PFSK-1 (cell line): ENCODE data around the gene TM9SF1.

Experiments used
- FOXP2 ChIP-seq: optimal IDR thresholded peaks from 2 replicates; pipeline ENCODE3; 2011; ENCODE audit warnings: borderline replicate concordance, control low read depth, inconsistent platforms; ENCODE audit not compliant: insufficient read depth; ENCODE audit errors: extremely low read length, extremely low read depth
- POLR2AphosphoS5 ChIP-seq: IDR thresholded peaks from 2 replicates; pipeline ENCODE4 v1.6.1; 2012; ENCODE audit warnings: low read depth, mild to moderate bottlenecking, control low read depth, low read length, moderate library complexity
- REST ChIP-seq, 2 experiments: IDR thresholded peaks; 2 replicates each; pipeline versions ENCODE4 v1.6.1 to v1.8.0; 2011 to 2012; ENCODE audit warnings: low read depth in 2 of 2, low read length in 2 of 2, control low read depth in 1 of 2, inconsistent platforms in 1 of 2, mild to moderate bottlenecking in 1 of 2, moderate library complexity in 1 of 2; ENCODE audit not compliant: insufficient read depth in 1 of 2
- SIN3A ChIP-seq: IDR thresholded peaks from 2 replicates; pipeline ENCODE4 v1.6.1; 2012; ENCODE audit warnings: mild to moderate bottlenecking, low read length, moderate library complexity, borderline replicate concordance; ENCODE audit not compliant: insufficient read depth
- TAF1 ChIP-seq: IDR thresholded peaks from 2 replicates; pipeline ENCODE4 v1.6.1; 2012; ENCODE audit warnings: low read length, control low read depth, borderline replicate concordance; ENCODE audit not compliant: insufficient read depth

The TM9SF1 gene

GRCh38 chr14:24151404-24152080, 43.7 kb downstream of the TM9SF1 start:
- no peak for TF ChIP-seq POLR2AphosphoS5
- TF ChIP-seq FOXP2: no peak
- TF ChIP-seq SIN3A: no peak
- no peak for TF ChIP-seq REST (IDR thresholded peaks at IDR 0.05; ENCODE audit: insufficient read depth in 1 of 2, low read depth in 2 of 2, low read length in 2 of 2)
- no peak for TF ChIP-seq TAF1

GRCh38 chr14:24150993-24151392, 44.2 kb downstream of the TM9SF1 start:
- TF ChIP-seq SIN3A (no peak), TAF1 (no peak)

- no peak for TF ChIP-seq TAF1
- TF ChIP-seq POLR2AphosphoS5: no peak
- TF ChIP-seq SIN3A: no peak
- no peak for TF ChIP-seq REST (IDR thresholded peaks at IDR 0.05; ENCODE audit: insufficient read depth in 1 of 2, low read depth in 2 of 2, low read length in 2 of 2)
- no peak for TF ChIP-seq FOXP2
Observed at GRCh38 chr14:24150567-24150966, 44.7 kb downstream of the TM9SF1 start.

GRCh38 chr14:24150061-24150460, 45.2 kb downstream of the TM9SF1 start:
- TF ChIP-seq TAF1: no peak
- TF ChIP-seq REST (IDR thresholded peaks at IDR 0.05; ENCODE audit: insufficient read depth in 1 of 2, low read depth in 2 of 2, low read length in 2 of 2): no peak
- no peak for TF ChIP-seq POLR2AphosphoS5
- TF ChIP-seq FOXP2: no peak
- no peak for TF ChIP-seq SIN3A

GRCh38 chr14:24149302-24149969, 45.8 kb downstream of the TM9SF1 start:
- TF ChIP-seq FOXP2 (no peak), SIN3A (no peak), TAF1 (no peak), REST (IDR thresholded peaks at IDR 0.05; ENCODE audit: insufficient read depth in 1 of 2, low read depth in 2 of 2, low read length in 2 of 2) (no peak), POLR2AphosphoS5 (no peak)
